HG02884 (cell line): Measurements from ENCODE around the gene KNSTRN.
A peak's percentile ranks its signal among the peaks of the same experiment; 100 is the strongest.

ENCODE experiments used
- ATAC-seq: cut with Tn5 transposase; IDR thresholded peaks from one replicate; pipeline ENCODE4 v1.9.1; 2021; ENCODE audit warnings: mild to moderate bottlenecking, moderate library complexity; ENCODE audit not compliant: unreplicated experiment

The KNSTRN gene

GRCh38 chr15:40392986-40393948, 10.7 kb downstream of the KNSTRN start:
- ATAC-seq, result no peak

GRCh38 chr15:40397688-40398412, 15.3 kb downstream of the KNSTRN start:
- ATAC-seq, result no peak

- peak; percentile 75 for ATAC-seq
These were observed 15.9 kb downstream of the KNSTRN start for GRCh38 chr15:40398413-40398873.

- ATAC-seq, result no peak
These were observed 16.8 kb downstream of the KNSTRN start for GRCh38 chr15:40399370-40399769.

- ATAC-seq, result peak; percentile 83
These were observed 23.2 kb downstream of the KNSTRN start, which contains the start of gene IVD for GRCh38 chr15:40405501-40406381. Gene IVD (plus strand): TSS chr15:40405795. CDS start chr15:40405828, 33 bp downstream.

GRCh38 chr15:40407330-40407990, 24.9 kb downstream of the KNSTRN start:
- peak; percentile 61 for ATAC-seq

GRCh38 chr15:40409366-40409765, 26.8 kb downstream of the KNSTRN start:
- ATAC-seq, result no peak

GRCh38 chr15:40410476-40410875, 28.0 kb downstream of the KNSTRN start:
- no peak for ATAC-seq

- ATAC-seq, result no peak
These were observed 29.7 kb downstream of the KNSTRN start for GRCh38 chr15:40412095-40412759.

- ATAC-seq, result no peak
These were observed 30.5 kb downstream of the KNSTRN start for GRCh38 chr15:40413036-40413435.

- no peak for ATAC-seq
These were observed 32.3 kb downstream of the KNSTRN start for GRCh38 chr15:40414816-40415215.

GRCh38 chr15:40415226-40415625, 32.7 kb downstream of the KNSTRN start:
- ATAC-seq, result no peak

GRCh38 chr15:40416056-40416455, 33.5 kb downstream of the KNSTRN start:
- ATAC-seq, result no peak

- ATAC-seq, result no peak
These were observed 35.6 kb downstream of the KNSTRN start for GRCh38 chr15:40418126-40418525.

- no peak for ATAC-seq
These were observed 37.7 kb downstream of the KNSTRN start for GRCh38 chr15:40420071-40420713.

- ATAC-seq, result no peak
These were observed 38.3 kb downstream of the KNSTRN start for GRCh38 chr15:40420793-40421192.

GRCh38 chr15:40421246-40422157, 39.0 kb downstream of the KNSTRN start:
- peak; percentile 57 for ATAC-seq

- no peak for ATAC-seq
These were observed 42.1 kb downstream of the KNSTRN start for GRCh38 chr15:40424483-40425115.
